ENCODE results near the gene FAM135A. TPM values are rescaled to one million over a fixed set of nuclear protein-coding genes. Genes with fewer than 3 reads are reported as not detected.

The FAM135A gene
- total and polyA plus RNA-seq, 5 donors: 7.7 to 19.3 (median 18.1) TPM

DNA sequence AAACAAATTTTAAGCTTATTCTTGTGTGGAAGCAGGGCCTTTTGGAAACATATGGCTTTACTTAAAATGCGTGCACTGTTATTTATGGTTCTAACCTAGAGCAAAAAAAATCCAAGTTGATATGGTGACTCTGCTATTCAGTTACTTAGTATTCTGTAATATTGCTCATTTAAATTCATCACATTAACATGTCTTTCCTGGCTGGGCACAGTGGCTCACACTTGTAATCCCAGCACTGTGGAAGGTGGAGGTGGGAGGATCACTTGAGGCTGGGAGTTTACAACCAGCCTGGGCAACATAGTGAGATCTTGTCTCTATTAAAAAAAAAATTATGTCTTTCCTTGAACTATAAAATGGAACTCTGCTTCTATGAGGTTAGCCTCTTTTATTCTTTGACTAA is 95.6 kb downstream of the FAM135A start:
- WGBS: 97% methylated on average over 1 of the region's 1 CpG
- H3K9me3 ChIP-seq (ENCODE audit: control insufficient read depth, low read length): no peaks in the 10 kb centered on the region
- intact Hi-C loops (cut with DNase I): no loop called here
- no peaks in the 10 kb centered on the region for H3K4me1 ChIP-seq (ENCODE audit: control insufficient read depth, insufficient read depth, low read length)
- no peaks in the 10 kb centered on the region for H3K27me3 ChIP-seq (ENCODE audit: control insufficient read depth, insufficient read depth)
- no peak for DNase-seq
- H3K27ac ChIP-seq (ENCODE audit: low read length): no peak overlapping the region
- ATAC-seq: no peak
- no peak overlapping the region for H3K4me3 ChIP-seq (ENCODE audit: low read length)

DNA sequence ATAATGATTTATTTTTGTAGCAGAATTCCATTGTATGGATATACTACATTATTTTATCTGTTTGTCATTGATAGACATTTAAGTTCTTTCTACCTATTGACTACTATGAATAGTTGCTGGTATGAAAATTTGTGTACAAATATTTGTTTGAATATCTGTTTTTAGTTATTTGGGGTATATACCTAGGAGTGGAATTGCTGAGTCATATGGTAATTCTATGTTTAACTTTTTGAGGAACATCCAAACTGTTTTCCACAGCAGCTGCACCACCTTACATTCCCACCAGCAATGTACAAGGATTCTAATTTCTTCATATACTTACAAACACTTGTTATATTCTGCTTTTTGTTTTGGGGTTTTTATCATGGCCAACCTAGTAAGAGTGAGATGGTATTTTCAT is 97.3 kb downstream of the FAM135A start:
- H3K9me3 ChIP-seq (ENCODE audit: control insufficient read depth, low read length): no peaks in the 10 kb centered on the region
- no peaks in the 10 kb centered on the region for H3K27me3 ChIP-seq (ENCODE audit: control insufficient read depth, insufficient read depth)
- H3K27ac ChIP-seq (ENCODE audit: low read length): no peak overlapping the region
- ATAC-seq (no peak), DNase-seq (no peak)
- no peak overlapping the region for H3K4me3 ChIP-seq (ENCODE audit: low read length)
- no peaks in the 10 kb centered on the region for H3K4me1 ChIP-seq (ENCODE audit: control insufficient read depth, insufficient read depth, low read length)
- intact Hi-C loops (cut with DNase I): no loop called here

DNA sequence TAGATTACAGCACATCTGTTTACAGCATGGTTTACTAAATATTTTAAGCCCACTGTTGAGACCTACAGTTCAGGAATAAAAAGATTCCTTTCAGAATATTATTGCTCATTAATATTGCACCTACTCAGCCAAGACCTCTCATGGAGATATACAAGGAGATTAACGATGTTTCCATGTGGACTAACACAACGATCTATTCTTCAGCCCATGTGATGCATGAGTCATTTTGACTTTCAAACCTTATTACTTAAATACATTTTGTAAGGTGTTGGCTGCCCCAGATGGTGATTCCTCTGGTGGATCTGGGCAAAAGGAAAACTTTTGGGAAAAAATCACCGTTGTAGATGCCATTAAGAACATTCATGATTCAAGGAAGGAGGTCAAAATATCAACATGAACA is 105.4 kb downstream of the FAM135A start:
- Histone ChIP-seq H3K9me3 (ENCODE audit: control insufficient read depth, low read length) (no peaks in the 10 kb centered on the region), H3K27me3 (ENCODE audit: control insufficient read depth, insufficient read depth) (no peaks in the 10 kb centered on the region), H3K4me3 (ENCODE audit: low read length) (no peak overlapping the region), H3K27ac (ENCODE audit: low read length) (no peak overlapping the region), H3K4me1 (ENCODE audit: control insufficient read depth, insufficient read depth, low read length) (no peaks in the 10 kb centered on the region)
- WGBS: 88% methylated on average over 3 of the region's 3 CpGs
- intact Hi-C loops (cut with DNase I): no loop called here
- no peak for DNase-seq
- no peak for ATAC-seq

DNA sequence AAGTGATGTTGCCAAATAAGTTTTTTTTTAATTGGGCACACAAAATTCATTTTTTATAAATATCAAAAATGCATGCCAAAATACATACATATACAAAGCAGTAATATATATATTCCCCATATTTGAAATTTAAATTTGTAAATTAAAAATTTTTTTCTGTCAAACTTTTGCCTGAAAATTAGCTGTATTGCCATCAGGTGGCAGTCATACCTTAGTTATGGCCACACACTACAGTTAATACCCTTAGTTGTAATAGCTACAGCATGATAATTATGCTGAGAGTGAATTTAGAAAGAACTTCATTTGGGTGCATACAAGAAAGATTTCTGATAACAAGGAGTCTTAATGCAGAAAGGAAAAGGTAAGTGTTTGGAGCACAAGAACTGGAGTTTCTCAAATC is 107.3 kb downstream of the FAM135A start:
- Histone ChIP-seq H3K9me3 (ENCODE audit: control insufficient read depth, low read length) (no peaks in the 10 kb centered on the region), H3K27me3 (ENCODE audit: control insufficient read depth, insufficient read depth) (no peaks in the 10 kb centered on the region), H3K4me3 (ENCODE audit: low read length) (no peak overlapping the region), H3K27ac (ENCODE audit: low read length) (no peak overlapping the region), H3K4me1 (ENCODE audit: control insufficient read depth, insufficient read depth, low read length) (no peaks in the 10 kb centered on the region)
- no peak for ATAC-seq
- no peak for DNase-seq
- intact Hi-C loops (cut with DNase I): no loop called here

DNA sequence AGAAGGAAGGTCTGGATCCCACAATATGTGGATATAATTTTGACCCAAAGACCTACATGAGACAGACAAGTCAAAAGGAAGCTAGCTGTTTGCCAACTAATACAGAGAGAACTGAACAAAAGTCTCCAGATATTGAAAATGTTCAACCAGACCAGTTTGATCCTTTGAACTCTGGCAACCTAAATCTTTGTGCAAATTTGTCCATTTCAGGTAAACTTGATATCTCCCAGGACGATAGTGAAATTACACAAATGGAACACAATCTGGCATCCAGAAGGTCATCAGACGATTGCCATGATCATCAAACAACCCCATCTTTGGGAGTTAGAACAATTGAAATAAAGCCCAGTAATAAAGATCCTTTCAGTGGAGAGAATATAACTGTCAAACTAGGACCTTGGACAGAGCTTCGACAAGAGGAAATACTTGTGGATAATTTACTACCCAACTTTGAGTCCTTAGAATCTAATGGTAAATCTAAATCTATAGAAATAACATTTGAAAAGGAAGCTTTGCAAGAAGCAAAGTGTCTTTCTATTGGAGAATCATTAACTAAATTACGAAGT is 111.5 kb downstream of the FAM135A start:
- ATAC-seq (no peak), DNase-seq (no peak)
- H3K9me3 ChIP-seq (ENCODE audit: control insufficient read depth, low read length): no peaks in the 10 kb centered on the region
- H3K4me3 ChIP-seq (ENCODE audit: low read length): no peak overlapping the region
- WGBS: 95% methylated on average over 4 of the region's 4 CpGs
- H3K27ac ChIP-seq (ENCODE audit: low read length): no peak overlapping the region
- intact Hi-C loops (cut with DNase I): no loop called here
- no peaks in the 10 kb centered on the region for H3K27me3 ChIP-seq (ENCODE audit: control insufficient read depth, insufficient read depth)
- no peaks in the 10 kb centered on the region for H3K4me1 ChIP-seq (ENCODE audit: control insufficient read depth, insufficient read depth, low read length)

DNA sequence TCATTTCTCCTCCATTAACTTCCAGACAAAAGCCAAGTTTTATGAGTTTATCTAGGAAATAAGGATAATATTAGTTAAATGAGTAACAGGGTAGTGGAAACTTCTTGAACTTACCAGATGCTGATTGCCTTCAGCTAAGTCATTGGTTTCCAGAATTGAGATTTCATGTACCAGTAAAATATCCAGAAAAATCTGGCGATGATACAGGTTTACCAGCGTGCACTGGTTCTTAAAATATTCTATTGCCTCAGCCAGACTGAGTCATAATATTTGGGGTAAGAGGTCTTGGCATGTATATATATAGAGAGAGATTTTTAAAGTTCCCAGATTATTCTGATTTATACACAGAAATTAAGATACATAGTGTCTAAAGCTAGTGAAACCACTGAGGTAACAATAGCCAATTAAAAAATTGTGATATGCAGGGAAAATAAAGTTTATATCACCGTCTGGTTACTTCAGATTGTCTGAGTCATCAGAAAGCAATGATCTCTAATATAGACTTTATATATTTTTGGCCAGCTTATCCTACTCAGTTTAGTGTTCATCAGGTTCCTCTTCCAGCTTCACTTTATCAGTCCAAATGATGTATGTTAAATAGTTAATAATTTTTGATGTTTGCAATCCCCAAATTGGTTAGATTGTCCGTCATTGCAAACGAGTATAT is 113.9 kb downstream of the FAM135A start:
- Histone ChIP-seq H3K4me3 (ENCODE audit: low read length) (no peak overlapping the region), H3K27me3 (ENCODE audit: control insufficient read depth, insufficient read depth) (no peaks in the 10 kb centered on the region), H3K9me3 (ENCODE audit: control insufficient read depth, low read length) (no peaks in the 10 kb centered on the region), H3K4me1 (ENCODE audit: control insufficient read depth, insufficient read depth, low read length) (no peaks in the 10 kb centered on the region), H3K27ac (ENCODE audit: low read length) (no peak overlapping the region)
- 90% methylated on average over 5 of the region's 5 CpGs for WGBS
- DNase-seq: no peak
- no peak for ATAC-seq
- intact Hi-C loops (cut with DNase I): no loop called here

DNA sequence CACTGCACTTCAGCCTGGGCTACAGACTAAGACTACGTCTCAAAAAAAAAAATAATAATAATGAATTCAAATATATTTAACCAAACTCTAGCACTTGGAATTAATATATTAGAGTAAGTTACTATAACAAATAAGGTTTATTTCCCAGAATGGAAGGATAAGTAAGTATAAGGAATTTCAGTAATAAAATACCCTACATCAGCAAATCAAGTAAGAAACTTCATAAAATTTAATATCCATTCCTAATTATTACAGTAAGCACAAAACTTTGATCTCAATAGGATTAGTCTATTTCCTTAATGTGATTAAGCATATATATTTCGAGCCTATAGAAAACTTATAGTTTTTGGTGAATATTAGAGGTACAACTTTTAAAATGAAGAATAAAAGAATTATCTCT is 116.7 kb downstream of the FAM135A start:
- Histone ChIP-seq H3K4me3 (ENCODE audit: low read length) (no peak overlapping the region), H3K27me3 (ENCODE audit: control insufficient read depth, insufficient read depth) (no peaks in the 10 kb centered on the region), H3K9me3 (ENCODE audit: control insufficient read depth, low read length) (no peaks in the 10 kb centered on the region), H3K27ac (ENCODE audit: low read length) (no peak overlapping the region), H3K4me1 (ENCODE audit: control insufficient read depth, insufficient read depth, low read length) (no peaks in the 10 kb centered on the region)
- intact Hi-C loops (cut with DNase I): no loop called here
- ATAC-seq: no peak
- DNase-seq: no peak
- WGBS: 98% methylated on average over 2 of the region's 2 CpGs

DNA sequence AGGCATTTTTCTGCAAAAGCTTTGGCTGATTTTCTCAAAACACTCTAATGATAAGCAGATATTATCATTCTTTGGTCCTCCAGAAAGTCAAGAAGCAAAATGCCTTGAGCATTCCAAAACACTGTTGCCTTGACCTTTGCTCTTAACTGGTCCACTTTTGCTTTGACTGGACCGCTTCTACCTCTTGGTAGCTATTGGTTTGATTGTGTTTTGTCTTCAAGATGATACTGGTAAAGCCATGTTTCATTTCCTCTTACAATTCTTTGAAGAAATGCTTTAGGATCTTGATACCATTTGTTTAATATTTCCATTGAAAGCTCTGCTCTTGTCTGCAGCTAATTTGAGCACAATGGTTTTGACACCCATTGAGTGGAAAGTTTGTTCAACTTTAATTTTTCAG is 117.8 kb downstream of the FAM135A start:
- H3K4me3 ChIP-seq (ENCODE audit: low read length): no peak overlapping the region
- H3K9me3 ChIP-seq (ENCODE audit: control insufficient read depth, low read length): no peaks in the 10 kb centered on the region
- H3K27me3 ChIP-seq (ENCODE audit: control insufficient read depth, insufficient read depth): no peaks in the 10 kb centered on the region
- 95% methylated on average over 1 of the region's 1 CpG for whole genome bisulfite sequencing
- H3K4me1 ChIP-seq (ENCODE audit: control insufficient read depth, insufficient read depth, low read length): no peaks in the 10 kb centered on the region
- no peak overlapping the region for H3K27ac ChIP-seq (ENCODE audit: low read length)
- ATAC-seq (no peak), DNase-seq (no peak)
- intact Hi-C loops (cut with DNase I): no loop called here

DNA sequence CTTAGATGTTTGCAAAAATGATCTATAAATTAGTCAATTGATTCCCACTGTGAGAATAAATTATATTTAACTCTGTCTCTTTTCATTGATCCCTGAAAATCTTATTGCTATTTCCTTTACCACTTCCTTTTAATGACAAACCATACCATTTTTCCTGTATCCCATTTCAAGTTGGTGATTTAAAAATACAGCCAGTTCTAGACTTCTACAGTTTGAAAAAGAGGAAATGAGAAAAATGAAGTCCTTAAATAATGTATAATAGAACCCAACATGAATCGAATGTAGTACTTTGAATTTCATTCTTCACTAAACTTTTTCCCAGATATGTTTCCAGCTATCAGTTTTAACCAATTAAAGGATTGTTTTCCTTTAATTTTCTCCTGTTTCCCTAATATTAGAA is 124.0 kb downstream of the FAM135A start:
- Histone ChIP-seq H3K4me3 (ENCODE audit: low read length) (no peak overlapping the region), H3K27me3 (ENCODE audit: control insufficient read depth, insufficient read depth) (no peaks in the 10 kb centered on the region), H3K9me3 (ENCODE audit: control insufficient read depth, low read length) (no peaks in the 10 kb centered on the region), H3K27ac (ENCODE audit: low read length) (no peak overlapping the region), H3K4me1 (ENCODE audit: control insufficient read depth, insufficient read depth, low read length) (no peaks in the 10 kb centered on the region)
- WGBS: 76% methylated on average over 1 of the region's 1 CpG
- DNase-seq (no peak), ATAC-seq (no peak)
- intact Hi-C loops (cut with DNase I): no loop called here

DNA sequence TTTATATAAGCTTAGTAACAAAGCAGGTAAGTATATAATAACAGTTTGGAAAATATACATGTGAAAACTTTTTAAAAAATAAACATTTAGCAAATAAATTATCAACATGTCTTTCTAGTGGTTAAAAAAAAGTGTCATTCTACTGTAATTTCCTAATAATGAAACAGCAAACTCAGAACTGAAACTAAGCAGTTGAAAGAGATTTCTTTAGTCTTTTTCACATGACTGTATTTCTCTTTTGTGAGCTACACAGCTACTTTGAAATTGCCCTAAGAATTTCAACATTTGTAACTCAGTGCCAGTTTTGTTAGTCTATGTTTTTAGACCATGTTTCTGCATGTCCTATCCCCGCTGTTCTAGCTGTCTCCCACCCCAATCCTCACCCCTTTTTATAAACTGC is 125.1 kb downstream of the FAM135A start:
- intact Hi-C loops (cut with DNase I): no loop called here
- Histone ChIP-seq H3K9me3 (ENCODE audit: control insufficient read depth, low read length) (no peaks in the 10 kb centered on the region), H3K27me3 (ENCODE audit: control insufficient read depth, insufficient read depth) (no peaks in the 10 kb centered on the region), H3K4me1 (ENCODE audit: control insufficient read depth, insufficient read depth, low read length) (no peaks in the 10 kb centered on the region), H3K4me3 (ENCODE audit: low read length) (no peak overlapping the region), H3K27ac (ENCODE audit: low read length) (no peak overlapping the region)
- WGBS: 93% methylated on average over 1 of the region's 1 CpG
- DNase-seq: no peak
- no peak for ATAC-seq

DNA sequence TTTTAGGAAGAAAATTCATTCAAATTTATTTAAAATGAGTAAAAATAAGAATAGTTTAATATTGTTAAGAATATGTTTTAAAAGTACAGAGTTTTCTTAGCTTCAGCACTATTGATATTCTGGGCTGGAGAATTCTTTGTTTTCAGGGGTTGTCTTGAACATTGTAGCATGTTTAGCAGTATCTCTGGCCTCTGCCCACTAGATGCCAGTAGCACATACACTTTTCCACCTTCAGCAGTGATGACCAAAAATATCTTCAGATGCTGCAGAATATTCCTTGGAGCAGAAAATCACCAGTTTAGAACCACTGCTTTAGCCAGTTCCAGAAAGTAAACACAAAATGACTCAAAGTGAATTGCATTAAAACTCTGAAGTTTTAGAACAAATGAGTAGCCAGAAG is 134.0 kb downstream of the FAM135A start:
- H3K9me3 ChIP-seq (ENCODE audit: control insufficient read depth, low read length): no peaks in the 10 kb centered on the region
- H3K27ac ChIP-seq (ENCODE audit: low read length): no peak overlapping the region
- ATAC-seq: peak; percentile 48 to 59
- intact Hi-C loops (cut with DNase I): loop anchor here in 1 of 4 donors (10.0 kb wide), 1 partner anchor 137 kb away; no protein-coding TSS in a partner anchor
- no peak overlapping the region for H3K4me3 ChIP-seq (ENCODE audit: low read length)
- no peaks in the 10 kb centered on the region for H3K4me1 ChIP-seq (ENCODE audit: control insufficient read depth, insufficient read depth, low read length)
- no peaks in the 10 kb centered on the region for H3K27me3 ChIP-seq (ENCODE audit: control insufficient read depth, insufficient read depth)
- no peak for DNase-seq

DNA sequence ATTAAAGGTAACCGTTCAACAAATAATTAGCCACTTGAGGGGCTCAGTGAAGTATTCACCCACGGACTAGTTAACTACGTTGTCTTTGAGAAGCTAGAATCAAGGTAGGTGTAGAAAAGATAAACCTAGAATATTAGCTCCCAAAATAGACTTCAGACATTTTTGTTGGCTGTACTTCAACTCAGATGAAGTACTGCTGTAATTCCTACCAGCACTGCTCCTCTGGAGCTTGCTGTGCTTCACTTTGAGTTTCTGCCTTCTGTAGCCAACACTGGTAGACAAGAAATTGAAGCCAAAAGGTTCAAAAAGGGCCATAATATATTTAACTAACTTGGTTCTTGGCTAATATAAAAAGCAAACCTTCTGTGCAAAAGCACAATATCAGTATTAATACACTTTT is 134.6 kb downstream of the FAM135A start:
- H3K9me3 ChIP-seq (ENCODE audit: control insufficient read depth, low read length): no peaks in the 10 kb centered on the region
- no peak overlapping the region for H3K27ac ChIP-seq (ENCODE audit: low read length)
- intact Hi-C loops (cut with DNase I): loop anchor here in 1 of 4 donors (10.0 kb wide), 1 partner anchor 137 kb away; no protein-coding TSS in a partner anchor
- no peaks in the 10 kb centered on the region for H3K4me1 ChIP-seq (ENCODE audit: control insufficient read depth, insufficient read depth, low read length)
- DNase-seq: no peak
- WGBS: 63% methylated on average over 3 of the region's 3 CpGs
- peak; percentile 41 to 64 for ATAC-seq
- H3K27me3 ChIP-seq (ENCODE audit: control insufficient read depth, insufficient read depth): no peaks in the 10 kb centered on the region
- H3K4me3 ChIP-seq (ENCODE audit: low read length): no peak overlapping the region
